K562 (cell line): Measurements from ENCODE around the gene SMIM36. TPM values are rescaled to one million over a fixed set of nuclear protein-coding genes. Genes with fewer than 3 reads are reported as not detected.

Source experiments
- CAMTA2 ChIP-seq: fragments of 250-450 bp; sonication (Bioruptor Pico); conservative IDR thresholded peaks from 2 replicates; pipeline ENCODE4 v1.5.1; 2022
- FOXA3 ChIP-seq, 2 experiments: fragments of 450-650 bp in 1 of 2; sonication (generic) in 1 of 2; formaldehyde crosslinking; IDR thresholded peaks in 1 of 2; conservative IDR thresholded peaks in 1 of 2; 2 replicates each; pipeline versions ENCODE4 v1.4.0 to v1.8.0; 2020 to 2022; ENCODE audit warnings: mild to moderate bottlenecking in 2 of 2, missing genetic modification reagents in 1 of 2
- HBP1 ChIP-seq: fragments of 450-650 bp; formaldehyde crosslinking; IDR thresholded peaks from 2 replicates; pipeline ENCODE4 v1.4.0; 2022; ENCODE audit warnings: missing genetic modification characterization
- HOXB6 ChIP-seq: fragments of 250-450 bp; sonication (Bioruptor Pico); IDR thresholded peaks from 2 replicates; pipeline ENCODE4 v1.5.1; 2022; ENCODE audit warnings: mild to moderate bottlenecking, borderline replicate concordance
- KDM2B ChIP-seq: fragments of 250-450 bp; sonication (Bioruptor Pico); IDR thresholded peaks from 2 replicates; pipeline ENCODE4 v1.8.0; 2021; ENCODE audit warnings: mild to moderate bottlenecking, moderate library complexity
- NELFE ChIP-seq: IDR thresholded peaks from 2 replicates; pipeline ENCODE4 v1.6.1; 2011; ENCODE audit warnings: mild to moderate bottlenecking; ENCODE audit not compliant: insufficient read depth, insufficient read length
- PRDM10 ChIP-seq: fragments of 450-650 bp; IDR thresholded peaks from 2 replicates; pipeline ENCODE4 v1.6.1; 2018; ENCODE audit not compliant: partially characterized antibody
- RBM25 ChIP-seq: fragments of 200-400 bp; formaldehyde crosslinking; IDR thresholded peaks from 2 replicates; pipeline ENCODE4 v1.6.1; 2018; ENCODE audit warnings: low read length, low read depth, moderate library complexity; ENCODE audit not compliant: severe bottlenecking
- RFX1 ChIP-seq: fragments of 450-650 bp; IDR thresholded peaks from 2 replicates; pipeline ENCODE4 v1.6.1; 2016; ENCODE audit warnings: mild to moderate bottlenecking, moderate library complexity
- ZBTB34 ChIP-seq: fragments of 250-450 bp; sonication (Bioruptor Pico); IDR thresholded peaks from 2 replicates; pipeline ENCODE4 v1.8.0; 2021; ENCODE audit warnings: mild to moderate bottlenecking, moderate library complexity
- ZFX ChIP-seq: sonication (generic); formaldehyde crosslinking; IDR thresholded peaks from 2 replicates; pipeline ENCODE4 v1.8.0; 2022; ENCODE audit warnings: mild to moderate bottlenecking, missing genetic modification reagents, moderate library complexity
- ZNF184 ChIP-seq: sonication (generic); formaldehyde crosslinking; IDR thresholded peaks from 2 replicates; pipeline ENCODE4 v1.5.0; 2020; ENCODE audit warnings: missing genetic modification reagents
- ZNF398 ChIP-seq: fragments of 250-450 bp; sonication (Bioruptor Pico); IDR thresholded peaks from 2 replicates; pipeline ENCODE4 v1.8.0; 2021; ENCODE audit warnings: moderate library complexity, mild to moderate bottlenecking, inconsistent platforms
- ZSCAN29 ChIP-seq: fragments of 450-650 bp; IDR thresholded peaks from 2 replicates; pipeline ENCODE4 v1.6.1; 2017
- polyA plus RNA-seq, 8 experiments: library from polyadenylated mRNA; depleted of rRNA in 4 of 8; stranded (reverse) in 5 of 8; unstranded in 3 of 8; fragments of >200 nt; fragmentation: Nextera tagmentation in 2 of 8; fragmentation: Illumina TruSeq in 1 of 8; extraction: Ambion mirVana in 2 of 8; extraction: Trizol in 1 of 8; gene quantifications; 2 replicates each; pipeline versions ENCODE4 v1.2.1 to v1.2.3, GENCODE V29; 2011 to 2014; ENCODE audit warnings: inconsistent platforms in 1 of 8, missing spikeins in 1 of 8
- total RNA-seq, 7 experiments: library from RNA; depleted of rRNA in 6 of 7; stranded (reverse); fragments of >200 nt in 6 of 7; fragmentation: Illumina TruSeq in 2 of 7; extraction: Trizol in 2 of 7; gene quantifications; 2 replicates each; pipeline versions ENCODE4 v1.2.1 to v1.2.3, GENCODE V29; 2011 to 2021; ENCODE audit warnings: low replicate concordance in 1 of 7
- TF ChIP-seq, protein P1 (sequence below): sonication (generic); formaldehyde crosslinking; IDR thresholded peaks from 2 replicates; pipeline ENCODE4 v1.8.0; 2022; ENCODE audit warnings: mild to moderate bottlenecking, missing genetic modification reagents, borderline replicate concordance
- TF ChIP-seq, protein P2 (sequence below): fragments of 250-450 bp; sonication (Bioruptor Pico); IDR thresholded peaks from 2 replicates; pipeline ENCODE4 v1.5.0; 2020; ENCODE audit warnings: mild to moderate bottlenecking

The SMIM36 gene
- total and polyA plus RNA-seq, 9 of the 15 experiments (the other 6 are each of a cell fraction or from before 2014, with no cell fraction given), result not detected

GRCh38 chr17:55451203-55451641 is 60.0 kb downstream of the SMIM36 start (continued):
- TF ChIP-seq, protein P1, sequence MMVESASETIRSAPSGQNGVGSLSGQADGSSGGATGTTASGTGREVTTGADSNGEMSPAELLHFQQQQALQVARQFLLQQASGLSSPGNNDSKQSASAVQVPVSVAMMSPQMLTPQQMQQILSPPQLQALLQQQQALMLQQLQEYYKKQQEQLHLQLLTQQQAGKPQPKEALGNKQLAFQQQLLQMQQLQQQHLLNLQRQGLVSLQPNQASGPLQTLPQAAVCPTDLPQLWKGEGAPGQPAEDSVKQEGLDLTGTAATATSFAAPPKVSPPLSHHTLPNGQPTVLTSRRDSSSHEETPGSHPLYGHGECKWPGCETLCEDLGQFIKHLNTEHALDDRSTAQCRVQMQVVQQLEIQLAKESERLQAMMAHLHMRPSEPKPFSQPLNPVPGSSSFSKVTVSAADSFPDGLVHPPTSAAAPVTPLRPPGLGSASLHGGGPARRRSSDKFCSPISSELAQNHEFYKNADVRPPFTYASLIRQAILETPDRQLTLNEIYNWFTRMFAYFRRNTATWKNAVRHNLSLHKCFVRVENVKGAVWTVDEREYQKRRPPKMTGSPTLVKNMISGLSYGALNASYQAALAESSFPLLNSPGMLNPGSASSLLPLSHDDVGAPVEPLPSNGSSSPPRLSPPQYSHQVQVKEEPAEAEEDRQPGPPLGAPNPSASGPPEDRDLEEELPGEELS, result no peak
- TF ChIP-seq ZNF184 (CRISPR knock-in tag), result no peak
- TF ChIP-seq RBM25, result no peak
- TF ChIP-seq KDM2B (CRISPR knock-in tag), result no peak
- TF ChIP-seq, protein P2, sequence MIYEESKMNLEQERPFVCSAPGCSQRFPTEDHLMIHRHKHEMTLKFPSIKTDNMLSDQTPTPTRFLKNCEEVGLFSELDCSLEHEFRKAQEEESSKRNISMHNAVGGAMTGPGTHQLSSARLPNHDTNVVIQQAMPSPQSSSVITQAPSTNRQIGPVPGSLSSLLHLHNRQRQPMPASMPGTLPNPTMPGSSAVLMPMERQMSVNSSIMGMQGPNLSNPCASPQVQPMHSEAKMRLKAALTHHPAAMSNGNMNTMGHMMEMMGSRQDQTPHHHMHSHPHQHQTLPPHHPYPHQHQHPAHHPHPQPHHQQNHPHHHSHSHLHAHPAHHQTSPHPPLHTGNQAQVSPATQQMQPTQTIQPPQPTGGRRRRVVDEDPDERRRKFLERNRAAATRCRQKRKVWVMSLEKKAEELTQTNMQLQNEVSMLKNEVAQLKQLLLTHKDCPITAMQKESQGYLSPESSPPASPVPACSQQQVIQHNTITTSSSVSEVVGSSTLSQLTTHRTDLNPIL (CRISPR knock-in tag), result no peak
- no peak for TF ChIP-seq ZBTB34
- TF ChIP-seq ZNF398 (CRISPR knock-in tag), result no peak
- TF ChIP-seq CAMTA2 (CRISPR knock-in tag), result no peak
- no peak for TF ChIP-seq HOXB6
- TF ChIP-seq RFX1, result no peak
- TF ChIP-seq FOXA3 (CRISPR knock-in tag; conservative IDR thresholded peaks at IDR 0.05 in 1 of 2, IDR thresholded peaks at IDR 0.05 in 1 of 2), result peak; percentile 72 to 96
- no peak for TF ChIP-seq ZSCAN29
- TF ChIP-seq PRDM10, result peak; percentile 63
- TF ChIP-seq HBP1 (CRISPR knock-in tag), result no peak
- no peak for TF ChIP-seq ZFX
- TF ChIP-seq NELFE, result no peak
